ENCODE measurements around the gene SH3GL1.

Gene SH3GL1

GRCh38 chr19:4401769-4402170, 1.4 kb upstream of the SH3GL1 start:
- FAIRE-seq (no peak), DNase-seq (ENCODE audit: insufficient read length, low spot score) (no peak)
- TF ChIP-seq POU2F2 (IDR thresholded peaks at IDR 0.05; ENCODE audit: low read depth, low read length) (no peak), PAX5 (IDR thresholded peaks at IDR 0.05; ENCODE audit: insufficient read depth, low read length, severe bottlenecking) (no peak), TAF1 (IDR thresholded peaks at IDR 0.05; ENCODE audit: low read depth, low read length) (no peak), POLR2A (IDR thresholded peaks at IDR 0.05; ENCODE audit: low read depth, low read length) (no peak), SPI1 (IDR thresholded peaks at IDR 0.05; ENCODE audit: low read depth, low read length) (no peak), POLR2AphosphoS5 (IDR thresholded peaks at IDR 0.05; ENCODE audit: low read depth, low read length) (no peak)

GRCh38 chr19:4399812-4400134, 574 bp downstream of the SH3GL1 start:
- TF ChIP-seq POU2F2 (IDR thresholded peaks at IDR 0.05; ENCODE audit: low read depth, low read length) (no peak), SPI1 (IDR thresholded peaks at IDR 0.05; ENCODE audit: low read depth, low read length) (no peak)
- no peak for DNase-seq (ENCODE audit: insufficient read length, low spot score)
- peak; percentile 54 for FAIRE-seq

- no peak for FAIRE-seq
- TF ChIP-seq POLR2AphosphoS5 (IDR thresholded peaks at IDR 0.05; ENCODE audit: low read depth, low read length) (no peak), SPI1 (IDR thresholded peaks at IDR 0.05; ENCODE audit: low read depth, low read length) (no peak), PAX5 (IDR thresholded peaks at IDR 0.05; ENCODE audit: insufficient read depth, low read length, severe bottlenecking) (no peak), POU2F2 (IDR thresholded peaks at IDR 0.05; ENCODE audit: low read depth, low read length) (no peak), TAF1 (IDR thresholded peaks at IDR 0.05; ENCODE audit: low read depth, low read length) (no peak), POLR2A (IDR thresholded peaks at IDR 0.05; ENCODE audit: low read depth, low read length) (no peak)
- no peak for DNase-seq (ENCODE audit: insufficient read length, low spot score)
Observed at GRCh38 chr19:4396949-4397783, 3.2 kb downstream of the SH3GL1 start.

GRCh38 chr19:4393947-4394590, 6.3 kb downstream of the SH3GL1 start:
- no peak for DNase-seq (ENCODE audit: insufficient read length, low spot score)
- TF ChIP-seq POLR2A (IDR thresholded peaks at IDR 0.05; ENCODE audit: low read depth, low read length) = no peak
- TF ChIP-seq POU2F2 (IDR thresholded peaks at IDR 0.05; ENCODE audit: low read depth, low read length) = no peak
- TF ChIP-seq PAX5 (IDR thresholded peaks at IDR 0.05; ENCODE audit: insufficient read depth, low read length, severe bottlenecking) = no peak
- no peak for FAIRE-seq

DNA sequence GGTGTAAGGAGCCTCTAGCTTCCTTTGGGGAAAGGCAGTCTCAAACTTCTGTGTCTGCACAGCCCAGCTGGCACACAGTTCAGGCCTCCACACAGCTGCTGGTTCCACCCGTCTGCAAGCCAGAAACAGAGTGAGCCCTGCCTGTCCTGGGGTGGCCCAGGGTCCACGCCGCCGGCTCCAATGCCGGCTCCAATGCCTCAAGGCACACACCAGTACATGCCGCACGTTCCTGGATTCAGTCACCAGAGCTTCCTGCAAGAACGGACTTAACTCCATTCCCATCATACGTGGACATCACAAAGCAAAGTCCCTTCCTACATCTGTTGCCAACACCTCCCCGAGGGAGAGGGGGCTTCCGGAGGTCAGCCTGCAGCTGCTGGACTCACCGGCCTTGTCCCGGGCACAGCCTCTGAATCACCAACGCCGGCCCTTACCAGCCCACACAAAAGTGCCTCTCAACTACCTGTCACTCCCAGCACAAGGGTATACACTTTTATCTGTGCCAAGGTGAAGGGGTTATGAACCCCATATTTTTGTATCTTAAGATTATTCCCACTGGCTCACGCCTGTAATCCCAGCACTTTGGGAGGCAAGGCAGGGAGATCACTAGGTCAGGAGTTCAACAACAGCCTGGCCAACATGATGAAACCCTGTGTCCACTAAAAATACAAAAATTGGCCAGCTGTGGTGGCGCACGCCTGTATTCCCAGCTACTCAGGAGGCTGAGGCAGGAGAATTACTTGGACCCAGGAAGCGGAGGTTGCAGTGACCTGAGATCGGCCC, 8.5 kb downstream of the SH3GL1 start:
- FAIRE-seq (no peak), DNase-seq (ENCODE audit: insufficient read length, low spot score) (no peak)
- TF ChIP-seq POLR2AphosphoS5 (IDR thresholded peaks at IDR 0.05; ENCODE audit: low read depth, low read length) (no peak), POLR2A (IDR thresholded peaks at IDR 0.05; ENCODE audit: low read depth, low read length) (no peak), SPI1 (IDR thresholded peaks at IDR 0.05; ENCODE audit: low read depth, low read length) (no peak), PAX5 (IDR thresholded peaks at IDR 0.05; ENCODE audit: insufficient read depth, low read length, severe bottlenecking) (no peak)

- TF ChIP-seq SPI1 (IDR thresholded peaks at IDR 0.05; ENCODE audit: low read depth, low read length) (no peak), PAX5 (IDR thresholded peaks at IDR 0.05; ENCODE audit: insufficient read depth, low read length, severe bottlenecking) (no peak), TAF1 (IDR thresholded peaks at IDR 0.05; ENCODE audit: low read depth, low read length) (no peak), POLR2A (IDR thresholded peaks at IDR 0.05; ENCODE audit: low read depth, low read length) (no peak)
- no peak for FAIRE-seq
- DNase-seq (ENCODE audit: insufficient read length, low spot score) = no peak
Observed at GRCh38 chr19:4391306-4391693, 9.0 kb downstream of the SH3GL1 start.

GRCh38 chr19:4390567-4391305, 9.6 kb downstream of the SH3GL1 start:
- TF ChIP-seq PAX5 (IDR thresholded peaks at IDR 0.05; ENCODE audit: insufficient read depth, low read length, severe bottlenecking) (no peak), POLR2AphosphoS5 (IDR thresholded peaks at IDR 0.05; ENCODE audit: low read depth, low read length) (no peak; the same call in 1 of the 2 replicates), POLR2A (IDR thresholded peaks at IDR 0.05; ENCODE audit: low read depth, low read length) (no peak), POU2F2 (IDR thresholded peaks at IDR 0.05; ENCODE audit: low read depth, low read length) (no peak), TAF1 (IDR thresholded peaks at IDR 0.05; ENCODE audit: low read depth, low read length) (no peak), SPI1 (IDR thresholded peaks at IDR 0.05; ENCODE audit: low read depth, low read length) (no peak)
- no peak for DNase-seq (ENCODE audit: insufficient read length, low spot score)
- FAIRE-seq = no peak

DNA sequence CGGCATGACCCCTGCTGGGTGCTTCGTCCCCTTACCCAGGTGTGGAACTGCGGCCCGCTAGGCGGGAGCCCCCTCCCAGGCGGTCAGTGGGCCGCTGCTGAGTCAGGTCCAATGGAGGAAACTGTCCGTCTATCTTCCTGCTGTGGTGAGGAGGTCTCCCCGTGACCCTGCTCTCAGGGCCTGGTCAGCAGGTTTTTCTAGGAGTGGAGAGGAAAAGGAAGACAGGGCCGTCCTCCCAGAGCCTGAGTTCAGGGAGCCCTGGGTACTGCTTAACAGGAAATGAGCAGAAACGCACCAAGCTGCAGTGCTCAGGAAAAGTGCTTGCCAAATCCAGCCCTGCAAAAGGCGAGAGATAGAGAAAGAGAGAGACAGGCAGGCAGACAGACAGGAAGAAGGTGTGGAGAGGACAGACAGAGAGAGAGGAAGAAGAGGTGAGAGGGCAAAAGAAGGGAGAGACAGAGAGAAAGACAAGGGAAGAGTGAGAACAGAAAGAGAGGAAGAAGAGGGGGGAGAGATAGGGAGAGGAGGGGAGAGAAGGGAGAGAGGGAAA, 10.3 kb downstream of the SH3GL1 start:
- no peak for TF ChIP-seq TAF1 (IDR thresholded peaks at IDR 0.05; ENCODE audit: low read depth, low read length)
- TF ChIP-seq SPI1 (IDR thresholded peaks at IDR 0.05; ENCODE audit: low read depth, low read length) = no peak
- no peak for TF ChIP-seq POLR2AphosphoS5 (IDR thresholded peaks at IDR 0.05; ENCODE audit: low read depth, low read length)
- no peak for TF ChIP-seq POLR2A (IDR thresholded peaks at IDR 0.05; ENCODE audit: low read depth, low read length)
- no peak for TF ChIP-seq POU2F2 (IDR thresholded peaks at IDR 0.05; ENCODE audit: low read depth, low read length)
- no peak for TF ChIP-seq PAX5 (IDR thresholded peaks at IDR 0.05; ENCODE audit: insufficient read depth, low read length, severe bottlenecking)
- DNase-seq (ENCODE audit: insufficient read length, low spot score) = no peak
- FAIRE-seq = no peak

DNA sequence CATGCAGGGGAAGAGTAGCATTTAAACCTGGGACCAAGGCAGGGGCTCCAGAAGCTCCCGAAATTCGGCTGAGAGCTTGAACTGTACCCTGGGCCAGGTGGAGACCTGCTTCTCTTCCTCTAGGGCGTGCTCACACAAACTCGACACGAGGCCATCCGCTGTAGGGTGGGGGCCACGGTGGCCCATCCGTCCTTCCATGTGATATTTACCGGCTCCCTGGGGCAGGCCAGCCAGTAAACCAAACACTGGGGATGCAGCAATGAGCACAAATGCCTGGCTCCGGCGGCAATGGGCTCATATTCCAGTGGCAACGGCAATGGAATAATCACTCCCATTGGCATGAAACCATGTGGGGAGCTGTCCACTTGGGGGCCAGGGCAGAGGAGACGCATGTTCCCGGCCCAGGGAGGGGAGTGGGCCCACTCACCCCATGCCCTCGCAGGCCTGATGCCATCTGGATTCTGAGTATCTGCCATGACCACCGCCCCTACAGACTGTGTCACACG, 10.8 kb downstream of the SH3GL1 start:
- no peak for TF ChIP-seq PAX5 (IDR thresholded peaks at IDR 0.05; ENCODE audit: insufficient read depth, low read length, severe bottlenecking)
- no peak for TF ChIP-seq SPI1 (IDR thresholded peaks at IDR 0.05; ENCODE audit: low read depth, low read length)
- no peak for TF ChIP-seq POLR2AphosphoS5 (IDR thresholded peaks at IDR 0.05; ENCODE audit: low read depth, low read length)
- TF ChIP-seq TAF1 (IDR thresholded peaks at IDR 0.05; ENCODE audit: low read depth, low read length) = no peak
- TF ChIP-seq POU2F2 (IDR thresholded peaks at IDR 0.05; ENCODE audit: low read depth, low read length) = no peak
- no peak for TF ChIP-seq POLR2A (IDR thresholded peaks at IDR 0.05; ENCODE audit: low read depth, low read length)
- FAIRE-seq = no peak

More for the DNA sequence above, 10.8 kb downstream of the SH3GL1 start:
- no peak for DNase-seq (ENCODE audit: insufficient read length, low spot score)
